Fibroblast of villous mesenchyme (primary cell): Measurements from ENCODE around the gene MACROD2. TPM values are rescaled to one million over a fixed set of nuclear protein-coding genes. Genes with fewer than 3 reads are reported as not detected.

Experiments
- DNase-seq: peaks from one replicate; pipeline ENCODE4 v3.0.0-alpha.2; 2010; ENCODE audit warnings: low read depth
- H3K4me3 ChIP-seq: 2 replicates; pipeline ENCODE4 v1.5.1; 2011; ENCODE audit warnings: low read depth, mild to moderate bottlenecking, low read length
- CTCF ChIP-seq: IDR thresholded peaks from 2 replicates; pipeline ENCODE4 v1.5.1; 2012; ENCODE audit warnings: low read depth, mild to moderate bottlenecking, low read length; ENCODE audit not compliant: insufficient read depth
- total RNA-seq: library from RNA; depleted of rRNA; stranded (reverse); fragments of >200 nt; gene quantifications from 2 replicates; pipeline ENCODE4 v1.2.3, GENCODE V29; 2012

MACROD2 gene
- total RNA-seq, 1 donor, result 1.7 TPM

GRCh38 chr20:15224199-15224598 lies 1228.9 kb downstream of the MACROD2 start:
- no peak for TF ChIP-seq CTCF
- H3K4me3 ChIP-seq, result no peak overlapping the region
- no peak for DNase-seq

GRCh38 chr20:15227102-15227501 lies 1231.8 kb downstream of the MACROD2 start:
- no peak for TF ChIP-seq CTCF
- no peak for DNase-seq
- no peak overlapping the region for H3K4me3 ChIP-seq

- no peak for TF ChIP-seq CTCF
- H3K4me3 ChIP-seq, result no peak overlapping the region
- no peak for DNase-seq
Observed at GRCh38 chr20:15232243-15232642, 1236.9 kb downstream of the MACROD2 start.

GRCh38 chr20:15235471-15236198 lies 1240.3 kb downstream of the MACROD2 start:
- no peak for DNase-seq
- no peak overlapping the region for H3K4me3 ChIP-seq
- TF ChIP-seq CTCF, result no peak

- DNase-seq, result peak; percentile 25
- no peak overlapping the region for H3K4me3 ChIP-seq
- TF ChIP-seq CTCF, result peak; percentile 53
Observed at GRCh38 chr20:15236812-15237211, 1241.5 kb downstream of the MACROD2 start.

GRCh38 chr20:15239542-15240206 lies 1244.4 kb downstream of the MACROD2 start:
- DNase-seq, result no peak
- TF ChIP-seq CTCF, result no peak

GRCh38 chr20:15240801-15241200 lies 1245.5 kb downstream of the MACROD2 start:
- no peak for DNase-seq
- no peak overlapping the region for H3K4me3 ChIP-seq
- TF ChIP-seq CTCF, result no peak

More at GRCh38 chr20:15239542-15240206, 1244.4 kb downstream of the MACROD2 start:
- H3K4me3 ChIP-seq, result no peak overlapping the region
